CD4-positive, alpha-beta T cell treated with Interleukin-10 for 1 hour (primary cell): ENCODE results near the gene PBRM1.
"Not testable (repeated sequence)": the region's sequence is repeated elsewhere in the genome, so short reads cannot be mapped to it uniquely, and the experiment has no call there.

Source experiments
- DNase-seq: peaks from one replicate; pipeline ENCODE4 v3.0.0-alpha.2; 2020

Gene PBRM1

GRCh38 chr3:52685709-52686691, at the start of gene PBRM1, which contains the start of gene GNL3:
Gene PBRM1, minus strand, starts transcription at chr3:52685913.
Gene GNL3, plus strand, starts transcription at chr3:52686032. Its CDS starts 61 bp downstream, at chr3:52686093.
- DNase-seq, result peak; percentile 95

DNA sequence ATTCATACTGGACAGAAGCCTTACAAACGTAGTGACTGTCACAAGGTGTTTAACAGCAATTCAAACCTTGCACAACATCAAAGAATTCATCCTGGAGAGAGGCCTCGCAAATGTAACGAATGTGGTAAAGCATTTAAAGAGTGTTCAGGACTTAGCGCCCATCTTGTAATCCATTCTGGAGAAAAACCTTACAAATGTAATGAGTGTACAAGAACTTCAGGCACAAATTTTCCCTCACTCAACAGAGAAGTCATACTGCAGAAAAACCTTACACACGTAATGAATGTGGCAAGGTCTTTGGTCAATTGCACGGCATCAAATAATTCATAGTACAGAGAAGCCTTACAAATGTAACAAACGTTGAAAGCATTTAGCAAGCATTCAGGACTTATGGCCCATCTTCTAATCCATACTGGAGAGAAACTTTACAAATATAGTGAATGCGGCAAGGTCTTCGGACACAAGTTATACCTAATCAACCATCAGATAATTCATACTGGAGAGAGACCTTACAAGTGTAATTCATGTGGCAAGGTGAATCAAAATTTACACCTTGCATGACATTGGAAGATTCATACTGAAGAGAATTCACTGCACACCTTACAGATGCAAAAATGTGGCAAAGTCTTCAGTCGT, 47.7 kb upstream of the PBRM1 start:
- DNase-seq, result no peak

- no peak for DNase-seq
These were observed 45.9 kb upstream of the PBRM1 start for GRCh38 chr3:52731590-52731989.

DNA sequence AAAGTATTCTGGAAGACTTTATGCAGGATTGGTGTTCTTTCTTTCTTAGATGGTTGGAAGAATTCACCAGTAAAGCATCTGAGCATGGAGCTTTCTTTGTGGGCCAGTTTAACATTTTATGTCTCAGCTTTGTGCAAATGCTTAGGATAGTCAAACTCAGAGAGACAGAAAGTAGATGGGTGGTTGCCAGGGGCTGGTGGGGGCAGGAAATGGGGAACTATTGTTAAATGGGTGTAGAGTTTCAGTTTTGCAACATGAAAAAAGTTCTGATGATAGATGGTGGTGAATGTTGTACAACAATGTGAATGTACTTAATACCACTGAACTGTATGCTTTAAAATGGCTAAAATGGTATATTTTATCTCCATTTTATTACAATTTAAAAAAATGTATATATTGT, 45.0 kb upstream of the PBRM1 start:
- DNase-seq, result no peak

DNA sequence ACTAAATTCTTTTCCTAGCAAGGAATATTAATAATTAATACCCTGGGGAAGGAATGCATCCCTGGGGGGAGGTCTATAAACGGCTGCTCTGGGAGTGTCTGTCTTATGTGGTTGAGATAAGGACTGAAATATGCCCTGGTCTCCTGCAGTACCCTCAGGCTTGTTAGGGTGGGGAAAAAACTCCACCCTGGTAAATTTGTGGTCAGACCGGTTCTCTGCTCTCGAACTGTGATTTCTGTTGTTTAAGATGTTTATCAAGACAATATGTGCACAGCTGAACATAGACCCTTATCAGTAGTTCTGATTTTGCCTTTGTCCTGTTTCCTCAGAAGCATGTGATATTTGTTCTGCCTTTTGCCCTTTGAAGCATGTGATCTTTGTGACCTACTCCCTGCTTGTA, 43.0 kb upstream of the PBRM1 start:
- not testable (repeated sequence) for DNase-seq

DNA sequence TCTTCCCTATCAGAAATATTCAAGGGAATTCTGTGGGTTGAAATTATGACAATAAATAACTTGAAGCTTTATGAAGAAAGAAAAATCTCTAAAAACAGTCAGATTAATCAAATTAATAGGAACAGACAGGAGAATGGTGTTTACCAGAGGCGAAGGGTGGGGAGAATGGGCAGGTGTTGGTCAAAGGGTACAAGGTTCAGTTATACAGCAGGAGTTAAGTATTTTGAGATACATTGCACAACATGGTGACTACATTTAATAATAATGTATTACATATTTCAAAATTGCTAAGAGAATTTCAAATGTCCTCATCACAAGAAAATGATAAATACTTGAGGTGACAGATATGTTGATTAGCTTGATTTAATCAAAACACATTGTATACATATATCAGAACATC, 38.8 kb upstream of the PBRM1 start:
- DNase-seq, result no peak

- no peak for DNase-seq
These were observed 38.2 kb upstream of the PBRM1 start for GRCh38 chr3:52723935-52724334.

DNA sequence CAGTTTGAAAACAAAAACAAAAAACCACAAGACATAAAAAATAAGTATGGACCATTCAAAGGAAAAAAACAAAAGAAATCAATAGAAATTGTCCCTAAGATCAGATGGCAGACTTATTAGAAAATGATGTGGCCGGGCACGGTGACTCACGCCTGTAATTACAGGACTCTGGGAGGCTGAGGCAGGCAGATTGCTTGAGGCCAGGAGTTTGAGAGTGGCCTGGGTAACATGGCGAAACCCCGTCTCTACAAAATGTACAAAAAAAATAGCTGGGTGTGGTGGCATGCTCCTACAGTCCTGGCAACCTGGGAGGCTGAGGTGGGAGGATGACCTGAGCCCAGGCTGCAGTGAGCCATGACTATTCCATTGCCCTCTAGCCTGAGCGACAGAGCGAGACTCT, 36.8 kb upstream of the PBRM1 start:
- DNase-seq, result no peak

- no peak for DNase-seq
These were observed 36.0 kb upstream of the PBRM1 start for GRCh38 chr3:52721730-52722008.

- peak; percentile 29 for DNase-seq
These were observed 35.5 kb upstream of the PBRM1 start for GRCh38 chr3:52721002-52721729.

- no peak for DNase-seq
These were observed 33.9 kb upstream of the PBRM1 start for GRCh38 chr3:52719618-52720017.

DNA sequence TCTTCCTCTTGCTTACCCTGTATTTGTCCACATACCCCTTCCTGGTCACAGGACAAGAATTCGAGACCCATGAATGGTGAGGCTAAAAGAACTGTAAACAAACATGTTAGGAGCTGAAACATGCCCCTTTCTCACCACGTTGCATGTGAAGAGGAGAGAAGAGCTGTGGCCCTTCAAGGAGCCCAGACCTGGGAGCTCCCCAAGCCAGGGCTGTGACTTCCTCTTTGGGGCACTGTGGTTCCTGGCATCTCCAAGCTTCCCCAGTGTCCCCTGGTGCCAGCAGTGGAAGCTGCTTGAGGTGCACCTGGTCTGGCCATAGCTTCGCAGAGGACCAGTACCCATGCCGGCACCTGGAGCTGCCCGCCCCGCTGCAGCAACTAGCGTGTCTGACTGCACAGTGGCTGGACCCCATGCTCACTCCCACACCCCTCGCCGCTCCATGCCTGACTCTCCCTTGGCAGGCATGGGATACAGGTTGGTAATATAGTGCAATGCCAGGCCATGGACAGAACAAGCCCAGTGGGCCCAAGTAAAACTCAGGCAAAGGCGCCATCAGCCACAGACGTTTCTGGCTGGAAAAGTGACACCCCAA, 30.1 kb upstream of the PBRM1 start:
- no peak for DNase-seq

DNA sequence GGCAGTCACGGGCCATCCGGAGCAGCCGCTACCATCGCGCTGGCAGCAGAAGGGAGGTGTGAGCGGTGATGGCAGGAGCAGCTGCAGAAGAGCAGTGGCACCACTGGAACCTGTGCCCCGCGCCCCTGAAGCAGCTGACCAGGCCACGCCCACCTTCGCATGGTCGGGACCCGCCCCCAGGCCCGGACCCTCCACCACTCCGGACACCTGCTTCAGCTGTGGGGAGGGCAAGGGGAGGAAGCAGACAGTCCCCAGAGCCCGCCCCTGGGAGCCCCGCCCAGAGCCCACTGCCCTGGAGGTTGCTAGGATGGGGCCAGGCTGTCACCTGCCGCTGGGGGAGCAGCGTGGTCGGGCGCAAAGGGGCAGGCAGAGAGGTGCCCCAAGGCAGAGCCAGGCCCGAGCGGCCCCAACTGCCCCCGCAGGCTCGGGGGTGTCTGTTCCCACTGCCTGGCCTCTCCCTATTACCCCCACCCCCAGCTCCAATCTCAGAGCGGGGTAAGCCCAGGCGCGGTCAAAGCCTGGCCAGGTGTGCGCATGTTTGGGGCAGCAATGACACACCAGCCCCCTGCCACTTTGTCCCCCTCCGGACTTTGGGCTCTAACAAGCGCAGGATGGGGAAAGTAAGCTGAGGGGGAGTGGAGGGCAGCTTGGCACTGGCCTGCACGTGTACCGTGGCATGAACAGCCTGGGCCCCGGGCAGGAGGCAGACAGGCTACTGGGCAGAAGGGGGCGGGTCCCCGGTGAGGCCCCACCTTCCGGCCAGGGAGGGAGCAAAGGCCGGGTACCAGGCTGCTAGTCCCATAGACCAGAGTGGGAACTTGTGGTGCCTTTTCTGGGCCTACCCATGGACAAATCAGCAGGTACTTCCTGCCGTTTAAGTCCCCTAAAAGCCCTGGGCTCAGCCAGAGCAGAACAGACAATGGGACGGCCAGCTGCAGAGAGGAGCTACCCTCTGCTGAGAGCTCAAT, 28.9 kb upstream of the PBRM1 start:
- DNase-seq, result no peak

DNA sequence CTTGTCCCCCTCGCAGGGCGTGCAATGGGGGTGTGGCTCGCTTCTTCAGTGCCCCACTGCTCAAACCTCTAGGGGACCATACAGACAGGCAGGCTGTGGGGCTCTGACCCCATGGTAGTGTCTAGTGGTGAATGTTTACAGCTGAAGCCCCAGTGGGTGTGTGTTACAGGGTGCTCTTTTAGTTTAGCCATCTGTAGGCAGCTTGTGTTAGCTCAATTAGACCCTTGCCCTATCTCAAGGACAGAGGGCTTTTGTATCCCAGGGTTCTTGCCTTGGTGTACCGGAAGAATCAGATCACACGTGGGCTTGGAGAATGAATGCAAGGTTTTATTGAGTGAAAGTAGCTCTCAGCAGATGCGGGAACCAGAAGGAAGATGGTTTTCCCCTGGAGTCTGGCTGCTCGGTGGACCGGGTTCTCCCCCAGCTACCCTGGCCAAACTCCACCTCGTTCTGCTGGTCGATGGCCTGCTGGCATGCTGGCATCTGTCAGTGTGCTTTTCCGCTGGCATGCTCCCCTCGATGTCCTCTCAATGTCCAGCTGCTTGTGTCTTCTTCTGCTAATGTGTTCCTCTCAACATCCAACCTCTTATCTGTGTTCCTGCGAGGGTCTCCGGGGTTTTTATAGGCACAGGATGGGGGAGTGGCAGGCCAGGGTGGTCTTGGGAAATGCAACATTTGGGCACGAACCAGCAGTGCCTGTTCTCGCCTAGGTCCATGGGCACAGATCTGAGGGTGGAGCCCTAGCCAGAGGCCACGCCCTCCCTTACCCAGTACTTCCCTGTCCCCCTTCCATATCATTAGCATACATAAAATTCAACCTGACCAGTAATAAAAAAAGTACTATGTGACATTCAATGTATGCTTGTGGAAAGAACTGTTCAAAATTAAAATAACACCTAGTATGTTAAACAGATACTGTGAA, 26.8 kb upstream of the PBRM1 start:
- DNase-seq, result no peak

DNA sequence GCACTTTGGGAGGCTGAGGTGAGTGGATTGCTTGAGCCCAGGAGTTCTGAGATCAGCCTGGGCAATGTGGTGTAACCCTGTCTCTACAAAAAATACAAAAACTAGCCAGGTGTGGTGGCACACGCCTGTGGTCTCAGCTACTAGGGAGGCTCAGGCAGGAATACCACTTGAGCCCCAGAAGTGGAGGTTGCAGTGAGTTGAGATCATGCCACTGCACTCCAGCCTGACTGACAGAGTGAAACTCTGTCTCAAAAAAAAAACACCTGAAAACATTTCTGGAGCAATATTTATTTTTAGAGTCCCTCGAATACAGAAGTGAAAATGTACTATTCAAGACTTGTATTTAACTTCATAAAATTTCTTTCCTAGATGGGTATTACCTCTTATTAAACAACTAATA, 24.8 kb upstream of the PBRM1 start:
- no peak for DNase-seq

- DNase-seq, result no peak
These were observed 21.9 kb upstream of the PBRM1 start for GRCh38 chr3:52707585-52707984.

DNA sequence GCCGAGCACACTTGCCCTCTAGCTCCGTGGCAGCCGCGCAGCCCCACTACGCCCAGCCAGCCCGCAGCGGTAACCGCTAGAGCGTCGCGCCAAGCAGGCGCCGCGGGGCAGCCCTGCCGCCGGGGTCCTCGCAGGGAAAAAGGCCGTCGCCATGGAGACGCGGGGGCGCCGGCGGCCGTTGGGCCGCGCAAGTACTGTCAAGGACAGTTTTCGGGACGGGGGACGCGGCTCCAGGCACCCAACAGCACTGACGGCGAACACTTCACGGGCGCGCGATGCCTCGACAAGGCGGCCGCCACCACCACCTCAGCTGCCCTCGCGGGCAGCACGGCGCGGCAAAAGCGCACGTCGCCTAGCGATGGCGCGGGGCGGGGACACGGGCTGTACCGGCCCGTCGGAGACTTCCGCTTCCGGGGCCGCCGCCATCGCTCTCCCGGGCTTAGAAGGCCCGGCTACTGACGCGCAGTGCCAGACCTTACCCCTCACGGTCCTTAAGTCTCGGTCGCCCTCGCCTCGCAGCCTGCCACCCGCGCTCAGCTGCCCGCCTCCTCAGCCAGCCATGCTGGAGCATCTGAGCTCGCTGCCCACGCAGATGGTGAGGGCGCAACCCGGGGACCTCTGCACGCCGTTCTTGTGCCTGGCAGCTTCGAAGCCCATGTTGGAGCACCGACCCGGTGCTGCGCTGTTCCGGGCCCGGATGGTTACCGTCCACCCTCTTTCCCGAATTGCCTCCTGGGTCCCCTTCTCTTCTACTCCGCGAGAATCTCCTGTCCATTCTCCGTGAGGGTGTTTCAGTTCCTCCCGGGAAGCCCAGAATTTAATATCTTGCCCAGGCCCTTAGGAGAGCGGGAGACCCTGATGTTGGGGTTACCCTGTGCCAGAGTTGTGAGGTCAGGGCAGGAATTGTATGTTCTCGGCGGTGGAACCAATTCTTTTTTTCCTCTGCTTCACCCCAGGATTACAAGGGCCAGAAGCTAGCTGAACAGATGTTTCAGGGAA, 20.3 kb upstream of the PBRM1 start, which contains the start of the genes GLT8D1 and SPCS1:
Gene GLT8D1, minus strand, starts transcription at position 104 of the 999 bp plus-strand sequence. CDS start 5,331 bp downstream, outside the sequence.
Gene SPCS1, plus strand, starts transcription at position 419 of the 999 bp plus-strand sequence. Its CDS starts 141 bp downstream, at position 560.
- DNase-seq, result peak; percentile 86

DNA sequence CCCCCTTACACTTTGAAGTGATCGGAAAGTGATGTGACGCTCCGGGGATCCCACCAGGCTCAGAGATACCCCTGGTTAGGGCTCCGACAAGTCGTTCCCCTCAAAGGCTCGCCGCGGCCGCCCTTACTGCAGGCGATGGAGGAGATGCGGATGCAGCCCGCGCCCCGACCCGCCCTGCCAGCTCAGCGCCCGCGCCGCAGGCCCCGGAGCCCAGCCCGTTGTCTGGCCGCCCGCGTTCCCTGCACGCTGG, 19.6 kb upstream of the PBRM1 start:
- no peak for DNase-seq

GRCh38 chr3:52704611-52705437, 19.1 kb upstream of the PBRM1 start:
- no peak for DNase-seq
